ENCODE measurements around the gene TCEANC2. TPM values are rescaled to one million over a fixed set of nuclear protein-coding genes. Genes with fewer than 3 reads are reported as not detected.

TCEANC2 gene
- total RNA-seq, 5 donors from 2014 or later (not counting 1 experiment from before 2014, with no cell fraction given) = 5.9 to 12.8 (median 9.7) TPM

DNA sequence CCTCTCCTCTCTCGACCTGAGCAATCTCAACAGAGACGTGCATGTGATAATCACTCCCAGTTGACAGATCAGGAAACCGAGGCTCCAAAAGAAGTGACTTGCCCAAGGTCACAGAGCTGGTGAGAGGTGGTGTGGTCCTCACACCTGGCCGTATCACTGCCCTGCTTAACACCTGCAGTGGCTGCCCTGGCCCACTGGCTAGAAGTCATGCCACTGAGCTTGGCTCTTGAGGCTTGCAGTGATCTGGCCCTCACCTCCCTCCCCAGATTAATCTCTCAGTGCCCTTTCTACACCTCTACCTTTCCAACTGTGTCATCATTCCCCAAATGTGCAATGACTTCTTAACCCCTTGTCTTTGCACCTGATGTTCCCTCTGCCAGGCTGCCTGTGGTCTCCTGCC lies 60.6 kb downstream of the TCEANC2 start:
- Mint-ChIP-seq H3K27ac (no peak overlapping the region), H3K4me3 (no peak overlapping the region), H3K36me3 (peaks cover 3% of the 10 kb centered on the region), H3K4me1 (no peaks in the 10 kb centered on the region), H3K9me3 (no peaks in the 10 kb centered on the region), H3K27me3 (no peaks in the 10 kb centered on the region)
- Histone ChIP-seq H3K27ac (ENCODE audit: low read length) (no peak overlapping the region), H3K36me3 (ENCODE audit: control insufficient read depth in 2 of 2, extremely low read depth in 1 of 2, insufficient read depth in 1 of 2, low read length in 1 of 2) (no peaks in the 10 kb centered on the region), H3K4me3 (ENCODE audit: control insufficient read depth in 1 of 2, extremely low read depth in 1 of 2, low read length in 1 of 2) (no peak overlapping the region), H3K4me1 (ENCODE audit: control insufficient read depth in 1 of 2, extremely low read depth in 1 of 2, insufficient read depth in 2 of 2, low read length in 2 of 2) (no peaks in the 10 kb centered on the region), H3K9me3 (no peaks in the 10 kb centered on the region), H3K27me3 (replicated peaks in 1 of 2; ENCODE audit: control insufficient read depth in 2 of 2, extremely low read depth in 1 of 2, insufficient read depth in 2 of 2, low read length in 1 of 2) (no peaks in the 10 kb centered on the region)
- CTCF ChIA-PET = no interaction called here
- no peak for ATAC-seq (replicated peaks in 1 of 4)
- POLR2A ChIA-PET = no interaction called here
- DNase-seq = no peak
- 100% methylated on average over 1 of the region's 4 CpGs for WGBS (ENCODE audit: insufficient coverage)

DNA sequence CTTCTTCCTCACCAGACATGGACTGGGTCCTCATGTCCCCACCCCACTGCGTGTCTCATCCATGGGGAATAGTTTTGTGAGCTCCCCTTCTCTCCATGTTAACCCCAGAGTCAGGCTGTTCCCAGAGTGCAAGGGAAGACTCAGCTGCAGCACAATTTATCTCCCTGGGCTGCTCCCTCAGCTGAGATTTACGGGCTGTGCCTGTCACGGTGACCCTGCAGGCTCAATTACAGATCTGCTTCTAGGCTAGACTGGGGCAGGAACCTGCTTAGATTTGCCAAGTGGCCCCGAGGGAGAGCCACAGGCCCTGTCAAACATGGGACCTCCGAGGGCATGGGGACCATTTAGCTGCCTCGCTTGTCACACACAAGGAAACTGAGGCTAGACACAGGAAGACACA lies 61.5 kb downstream of the TCEANC2 start:
- Mint-ChIP-seq H3K36me3 (peaks cover 3% of the 10 kb centered on the region), H3K9me3 (no peaks in the 10 kb centered on the region), H3K27me3 (no peaks in the 10 kb centered on the region), H3K4me3 (no peak overlapping the region), H3K27ac (no peak overlapping the region), H3K4me1 (no peaks in the 10 kb centered on the region)
- no peaks in the 10 kb centered on the region for H3K27me3 ChIP-seq (replicated peaks in 1 of 2; ENCODE audit: control insufficient read depth in 2 of 2, extremely low read depth in 1 of 2, insufficient read depth in 2 of 2, low read length in 1 of 2)
- DNase-seq (no peak), ATAC-seq (replicated peaks in 1 of 4) (no peak)
- H3K36me3 ChIP-seq (ENCODE audit: control insufficient read depth in 2 of 2, extremely low read depth in 1 of 2, insufficient read depth in 1 of 2, low read length in 1 of 2) = no peaks in the 10 kb centered on the region
- no peak overlapping the region for H3K27ac ChIP-seq (ENCODE audit: low read length)
- WGBS (ENCODE audit: insufficient coverage) = 76% methylated on average over 6 of the region's 6 CpGs
- ChIA-PET CTCF (no interaction called here), POLR2A (interaction anchor here in 1 of 2 donors (0.7 kb wide), 1 partner anchor 17 kb away, joined by 3 read pairs; no protein-coding TSS in a partner anchor)
- H3K4me3 ChIP-seq (ENCODE audit: control insufficient read depth in 1 of 2, extremely low read depth in 1 of 2, low read length in 1 of 2) = no peak overlapping the region
- H3K9me3 ChIP-seq = no peaks in the 10 kb centered on the region
- H3K4me1 ChIP-seq (ENCODE audit: control insufficient read depth in 1 of 2, extremely low read depth in 1 of 2, insufficient read depth in 2 of 2, low read length in 2 of 2) = no peaks in the 10 kb centered on the region

DNA sequence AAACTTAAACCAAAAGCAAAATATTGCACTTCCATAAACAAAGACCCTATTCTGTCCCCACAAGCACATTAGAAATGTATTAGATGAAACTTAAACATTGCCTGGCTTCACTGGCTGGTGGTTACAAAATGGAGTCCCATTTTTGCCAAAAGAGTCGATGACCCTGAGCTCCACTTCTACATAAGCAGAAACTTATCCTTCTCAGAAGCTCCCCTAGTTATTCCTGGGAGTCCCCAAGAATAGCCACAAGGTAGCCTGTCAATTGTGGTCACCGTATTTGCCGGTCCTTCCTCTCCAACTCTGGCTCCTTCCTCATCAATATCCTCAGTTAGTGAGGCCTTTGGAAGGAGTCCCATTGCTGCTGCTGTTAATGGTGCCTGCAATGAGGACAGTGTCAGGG lies 62.1 kb downstream of the TCEANC2 start:
- H3K27me3 Mint-ChIP-seq = no peaks in the 10 kb centered on the region

DNA sequence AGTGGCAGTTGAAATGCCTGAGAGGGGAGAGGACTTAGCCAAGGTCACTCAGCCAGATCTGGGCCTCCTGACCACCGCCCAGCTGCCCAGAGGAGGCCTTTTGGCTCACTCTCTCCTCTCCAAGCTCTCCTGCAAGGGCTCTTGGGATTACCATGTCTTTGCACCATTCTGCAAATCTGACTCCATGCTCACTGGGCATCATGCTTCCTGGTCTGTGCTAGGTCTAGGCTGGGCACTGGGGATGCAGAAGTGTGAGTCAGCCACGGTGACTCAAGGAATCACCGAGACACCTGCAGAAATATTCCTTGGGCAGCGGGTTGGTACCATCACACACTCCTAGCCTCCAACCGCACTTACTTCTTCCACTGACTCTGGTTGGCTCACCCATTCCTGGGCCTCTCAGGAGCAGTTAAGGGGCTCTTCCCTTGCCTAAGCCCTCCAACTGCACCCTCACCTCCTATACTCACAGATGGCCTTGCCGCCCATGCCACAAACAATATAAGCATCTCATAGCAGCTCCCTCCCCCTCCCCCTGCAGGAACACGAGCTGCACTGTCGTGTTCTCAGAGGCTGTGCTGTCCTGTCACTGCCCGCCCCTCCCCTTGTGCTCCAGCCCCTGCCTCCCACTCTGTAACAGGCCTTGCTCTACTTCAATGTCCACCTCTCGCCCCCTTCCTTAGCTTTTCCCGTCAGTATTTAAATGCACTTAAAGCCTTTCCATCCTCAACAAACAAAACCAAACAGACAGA lies 64.6 kb downstream of the TCEANC2 start:
- ATAC-seq (replicated peaks in 1 of 4) (no peak), DNase-seq (no peak)
- Mint-ChIP-seq H3K27ac (no peak overlapping the region), H3K36me3 (no peaks in the 10 kb centered on the region), H3K4me3 (no peak overlapping the region), H3K27me3 (peaks cover 0 to 4% of the 10 kb centered on the region in 2 donors), H3K4me1 (peaks cover 6 to 8% (median 8%) of the 10 kb centered on the region in 3 donors), H3K9me3 (no peaks in the 10 kb centered on the region)
- Histone ChIP-seq H3K9me3 (no peaks in the 10 kb centered on the region), H3K4me3 (ENCODE audit: control insufficient read depth in 1 of 2, extremely low read depth in 1 of 2, low read length in 1 of 2) (no peak overlapping the region), H3K27ac (ENCODE audit: low read length) (no peak overlapping the region), H3K4me1 (ENCODE audit: control insufficient read depth in 1 of 2, extremely low read depth in 1 of 2, insufficient read depth in 2 of 2, low read length in 2 of 2) (peaks cover 0 to 12% of the 10 kb centered on the region in 2 experiments), H3K27me3 (replicated peaks in 1 of 2; ENCODE audit: control insufficient read depth in 2 of 2, extremely low read depth in 1 of 2, insufficient read depth in 2 of 2, low read length in 1 of 2) (peaks cover 0 to 26% of the 10 kb centered on the region in 2 experiments), H3K36me3 (ENCODE audit: control insufficient read depth in 2 of 2, extremely low read depth in 1 of 2, insufficient read depth in 1 of 2, low read length in 1 of 2) (no peaks in the 10 kb centered on the region)
- ChIA-PET CTCF (interaction anchor here in 1 of 2 donors (0.6 to 1.2 kb wide), 3 partner anchors 50 to 381 kb away, joined by 3 to 4 read pairs (median 3); no protein-coding TSS in a partner anchor), POLR2A (no interaction called here)
- 84% methylated on average over 9 of the region's 11 CpGs for WGBS (ENCODE audit: insufficient coverage)

More for the DNA sequence above, 62.1 kb downstream of the TCEANC2 start:
- H3K36me3 ChIP-seq (ENCODE audit: control insufficient read depth in 2 of 2, extremely low read depth in 1 of 2, insufficient read depth in 1 of 2, low read length in 1 of 2) = no peaks in the 10 kb centered on the region
- no peaks in the 10 kb centered on the region for H3K4me1 ChIP-seq (ENCODE audit: control insufficient read depth in 1 of 2, extremely low read depth in 1 of 2, insufficient read depth in 2 of 2, low read length in 2 of 2)
- no peak overlapping the region for H3K27ac ChIP-seq (ENCODE audit: low read length)
- no peak overlapping the region for H3K4me3 ChIP-seq (ENCODE audit: control insufficient read depth in 1 of 2, extremely low read depth in 1 of 2, low read length in 1 of 2)
- Mint-ChIP-seq H3K27ac (no peak overlapping the region), H3K36me3 (peaks cover 3% of the 10 kb centered on the region), H3K9me3 (no peaks in the 10 kb centered on the region), H3K4me3 (no peak overlapping the region), H3K4me1 (no peaks in the 10 kb centered on the region)
- peaks cover 0 to 4% of the 10 kb centered on the region in 2 experiments for H3K27me3 ChIP-seq (replicated peaks in 1 of 2; ENCODE audit: control insufficient read depth in 2 of 2, extremely low read depth in 1 of 2, insufficient read depth in 2 of 2, low read length in 1 of 2)
- WGBS (ENCODE audit: insufficient coverage) = 100% methylated on average over 2 of the region's 3 CpGs
- ATAC-seq (replicated peaks in 1 of 4) = no peak
- no peaks in the 10 kb centered on the region for H3K9me3 ChIP-seq
- DNase-seq = no peak
- POLR2A ChIA-PET = no interaction called here
- CTCF ChIA-PET = no interaction called here

DNA sequence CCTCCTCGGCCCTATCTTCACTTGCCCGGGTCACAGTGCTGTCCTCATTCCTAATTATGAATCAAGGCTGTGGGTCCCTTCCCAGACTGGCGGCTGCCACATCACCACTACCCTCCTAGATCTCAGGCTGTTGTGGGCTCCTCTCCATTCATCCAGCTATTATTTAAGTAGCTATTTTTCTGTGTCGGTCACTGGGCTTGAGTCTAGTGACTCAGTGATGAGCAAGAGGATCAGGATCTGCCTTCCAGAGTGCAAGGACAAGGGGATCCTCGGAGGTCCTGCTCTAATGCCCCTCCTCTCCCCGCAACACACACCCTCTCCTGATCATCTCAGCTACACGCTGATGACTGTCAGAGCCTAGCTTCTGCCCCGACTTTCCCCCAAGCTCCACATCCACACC lies 65.3 kb downstream of the TCEANC2 start:
- peaks cover 6 to 8% (median 8%) of the 10 kb centered on the region in 3 donors for H3K4me1 Mint-ChIP-seq
- ChIA-PET CTCF (interaction anchor here in 1 of 2 donors (0.6 to 1.2 kb wide), 3 partner anchors 50 to 381 kb away, joined by 3 to 4 read pairs (median 3); no protein-coding TSS in a partner anchor), POLR2A (no interaction called here)
- H3K4me3 Mint-ChIP-seq = no peak overlapping the region
- H3K27ac ChIP-seq (ENCODE audit: low read length) = no peak overlapping the region
- H3K36me3 ChIP-seq (ENCODE audit: control insufficient read depth in 2 of 2, extremely low read depth in 1 of 2, insufficient read depth in 1 of 2, low read length in 1 of 2) = no peaks in the 10 kb centered on the region
- no peaks in the 10 kb centered on the region for H3K9me3 ChIP-seq
- no peak overlapping the region for H3K27ac Mint-ChIP-seq
- WGBS (ENCODE audit: insufficient coverage) = 88% methylated on average over 6 of the region's 8 CpGs
- no peak for DNase-seq
- peaks cover 0 to 27% of the 10 kb centered on the region in 2 experiments for H3K27me3 ChIP-seq (replicated peaks in 1 of 2; ENCODE audit: control insufficient read depth in 2 of 2, extremely low read depth in 1 of 2, insufficient read depth in 2 of 2, low read length in 1 of 2)
- H3K27me3 Mint-ChIP-seq = peaks cover 0 to 4% of the 10 kb centered on the region in 2 donors
- no peak overlapping the region for H3K4me3 ChIP-seq (ENCODE audit: control insufficient read depth in 1 of 2, extremely low read depth in 1 of 2, low read length in 1 of 2)
- no peaks in the 10 kb centered on the region for H3K9me3 Mint-ChIP-seq
- ATAC-seq (replicated peaks in 1 of 4) = no peak
- H3K36me3 Mint-ChIP-seq = no peaks in the 10 kb centered on the region
- peaks cover 0 to 12% of the 10 kb centered on the region in 2 experiments for H3K4me1 ChIP-seq (ENCODE audit: control insufficient read depth in 1 of 2, extremely low read depth in 1 of 2, insufficient read depth in 2 of 2, low read length in 2 of 2)

DNA sequence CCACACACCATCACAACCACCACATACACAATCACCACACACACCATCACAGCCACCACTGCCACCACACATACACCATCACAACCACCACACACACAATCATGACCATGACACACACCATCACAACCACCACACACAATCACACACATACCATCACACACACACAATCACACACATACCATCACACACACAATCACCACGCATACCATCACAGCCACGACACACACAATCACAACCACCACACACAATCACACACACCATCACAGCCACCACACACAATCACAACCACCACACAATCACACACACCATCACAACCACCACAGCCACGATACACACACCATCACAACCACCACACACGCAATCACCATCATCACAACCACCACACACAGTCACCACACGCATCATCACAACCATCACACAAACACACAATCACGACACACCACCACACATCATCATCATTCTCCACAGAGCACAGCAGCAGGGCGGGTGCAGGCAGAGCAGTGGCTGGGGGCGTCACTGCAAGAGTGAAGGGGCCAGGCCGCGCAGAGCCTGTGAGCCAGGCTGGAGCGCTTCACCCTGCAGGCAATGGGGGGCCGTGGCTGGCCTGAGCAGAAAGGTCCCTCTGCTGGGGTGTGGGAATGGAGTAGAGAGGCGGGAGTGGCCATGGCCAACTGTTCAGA lies 66.8 kb downstream of the TCEANC2 start:
- H3K9me3 Mint-ChIP-seq = no peaks in the 10 kb centered on the region
- Histone ChIP-seq H3K4me1 (ENCODE audit: control insufficient read depth in 1 of 2, extremely low read depth in 1 of 2, insufficient read depth in 2 of 2, low read length in 2 of 2) (peaks cover 0 to 12% of the 10 kb centered on the region in 2 experiments), H3K27me3 (replicated peaks in 1 of 2; ENCODE audit: control insufficient read depth in 2 of 2, extremely low read depth in 1 of 2, insufficient read depth in 2 of 2, low read length in 1 of 2) (peaks cover 0 to 27% of the 10 kb centered on the region in 2 experiments), H3K4me3 (ENCODE audit: control insufficient read depth in 1 of 2, extremely low read depth in 1 of 2, low read length in 1 of 2) (no peak overlapping the region), H3K9me3 (no peaks in the 10 kb centered on the region), H3K36me3 (ENCODE audit: control insufficient read depth in 2 of 2, extremely low read depth in 1 of 2, insufficient read depth in 1 of 2, low read length in 1 of 2) (no peaks in the 10 kb centered on the region), H3K27ac (ENCODE audit: low read length) (no peak overlapping the region)
- H3K4me1 Mint-ChIP-seq = peaks cover 6 to 11% (median 8%) of the 10 kb centered on the region in 3 donors
- POLR2A ChIA-PET = no interaction called here
- 88% methylated on average over 8 of the region's 13 CpGs for WGBS (ENCODE audit: insufficient coverage)
- ATAC-seq (replicated peaks in 1 of 4) (no peak), DNase-seq (no peak)
- CTCF ChIA-PET = no interaction called here
- H3K36me3 Mint-ChIP-seq = no peaks in the 10 kb centered on the region
- H3K27me3 Mint-ChIP-seq = peaks cover 0 to 4% of the 10 kb centered on the region in 2 donors
- no peak overlapping the region for H3K4me3 Mint-ChIP-seq
- no peak overlapping the region for H3K27ac Mint-ChIP-seq

Data from T-cell (primary cell).